Esophagus muscularis mucosa (tissue), 4 donors: ENCODE measurements around the gene RPP25L. TPM values are rescaled to one million over a fixed set of nuclear protein-coding genes. Genes with fewer than 3 reads are reported as not detected.

Experiments used
- DNase-seq: peaks from one replicate; pipeline ENCODE4 v3.0.0-alpha.2; 2017; ENCODE audit errors: extremely low spot score
- H3K27ac ChIP-seq, 4 donors: fragments of 200-600 bp; sonication (generic); replicated peaks in 1 of 4; 1 replicate in 3 of 4; 2 replicates in 1 of 4; pipeline ENCODE4 v1.5.1; 2016 to 2019; ENCODE audit warnings: mild to moderate bottlenecking in 1 of 4
- H3K27me3 ChIP-seq, 4 donors: fragments of 200-600 bp; sonication (generic); one replicate each; pipeline versions ENCODE4 v1.5.1 to v1.6.0; 2016 to 2019
- H3K36me3 ChIP-seq, 4 donors: fragments of 200-600 bp; sonication (generic); one replicate each; pipeline ENCODE4 v1.5.1; 2016 to 2019
- H3K4me1 ChIP-seq, 4 donors: fragments of 200-600 bp; sonication (generic); one replicate each; pipeline ENCODE4 v1.5.1; 2016 to 2019
- H3K4me3 ChIP-seq, 4 donors: fragments of 200-600 bp; sonication (generic); 1 replicate in 2 of 4; 2 replicates in 2 of 4; pipeline ENCODE4 v1.5.1; 2016 to 2019; ENCODE audit warnings: mild to moderate bottlenecking in 4 of 4, moderate library complexity in 1 of 4
- H3K9me3 ChIP-seq, 4 donors: fragments of 200-600 bp; sonication (generic); 1 replicate in 3 of 4; 2 replicates in 1 of 4; pipeline ENCODE4 v1.5.1; 2016 to 2019
- CTCF ChIP-seq, 3 experiments: fragments of 200-600 bp in 2 of 3; fragments of 450-650 bp in 1 of 3; sonication (generic) in 2 of 3; IDR thresholded peaks; one replicate each; pipeline ENCODE4 v1.5.1; 2017 to 2019; ENCODE audit warnings: antibody characterized with exemption in 3 of 3, mild to moderate bottlenecking in 2 of 3, moderate library complexity in 1 of 3
- EP300 ChIP-seq: sonication (generic); formaldehyde crosslinking; IDR thresholded peaks from one replicate; pipeline ENCODE4 v1.6.1; 2017; ENCODE audit warnings: antibody characterized with exemption
- POLR2A ChIP-seq: fragments of 450-650 bp; IDR thresholded peaks from one replicate; pipeline ENCODE4 v1.6.1; 2017; ENCODE audit warnings: antibody characterized with exemption, moderate library complexity, mild to moderate bottlenecking, low read depth
- POLR2AphosphoS5 ChIP-seq, 2 donors: sonication (generic); formaldehyde crosslinking; IDR thresholded peaks; one replicate each; pipeline ENCODE4 v1.6.1; 2017; ENCODE audit warnings: antibody characterized with exemption in 2 of 2
- whole genome bisulfite sequencing: methylation state at CpG from one replicate; pipeline ENCODE4 v1.1.5; 2018; 5-methylcytosine and 5-hydroxymethylcytosine counted together
- intact Hi-C: fragments of 100-400 bp; cut with DNase I; formaldehyde crosslinking; loops from one replicate; pipeline ENCODE4 v1.15.1; 2023
- total RNA-seq, 4 donors: library from RNA; depleted of rRNA; stranded (reverse); fragments of >200 nt; gene quantifications; one replicate each; pipeline versions ENCODE4 v1.1.0 to v1.2.1, GENCODE V29; 2016

RPP25L gene
- total RNA-seq, 4 donors from 2014 or later = 11.6 to 26.7 (median 20.2) TPM

GRCh38 chr9:34591917-34592866 is 19.7 kb downstream of the RPP25L start:
- H3K4me3 ChIP-seq = peak overlapping the region in 1 of 4 donors; percentile 72
- 42% methylated on average over 12 of the region's 16 CpGs for WGBS
- H3K4me1 ChIP-seq = peaks cover 39 to 63% (median 60%) of the 10 kb centered on the region in 4 donors
- intact Hi-C loops = loop anchor here (1.0 to 10.0 kb wide), 4 partner anchors 44 to 189 kb away; partner anchors contain the start of gene IL11RA
- H3K27me3 ChIP-seq = peaks cover 4 to 70% (median 18%) of the 10 kb centered on the region in 4 donors
- no peak overlapping the region for H3K27ac ChIP-seq
- TF ChIP-seq CTCF (IDR thresholded peaks at IDR 0.05) (no peak), EP300 (no peak), POLR2AphosphoS5 (IDR thresholded peaks at IDR 0.05) (no peak), POLR2A (no peak)
- H3K36me3 ChIP-seq = no peaks in the 10 kb centered on the region
- DNase-seq = no peak
- H3K9me3 ChIP-seq = no peaks in the 10 kb centered on the region

- intact Hi-C loops = loop anchor here (1.0 to 10.0 kb wide), 4 partner anchors 43 to 189 kb away; partner anchors contain the start of gene IL11RA
- peaks cover 39 to 63% (median 60%) of the 10 kb centered on the region in 4 donors for H3K4me1 ChIP-seq
- no peaks in the 10 kb centered on the region for H3K36me3 ChIP-seq
- H3K9me3 ChIP-seq = no peaks in the 10 kb centered on the region
- peak overlapping the region; percentile 62 to 72 (median 64) for H3K4me3 ChIP-seq
- peak overlapping the region in 2 of 4 donors; percentile 10 to 45 for H3K27ac ChIP-seq
- DNase-seq = peak; percentile 95
- peaks cover 4 to 78% (median 26%) of the 10 kb centered on the region in 4 donors for H3K27me3 ChIP-seq
- 43% methylated on average over 17 of the region's 60 CpGs for WGBS
- TF ChIP-seq POLR2AphosphoS5 (IDR thresholded peaks at IDR 0.05) (peak in 1 of 2 donors; percentile 47), EP300 (no peak), CTCF (IDR thresholded peaks at IDR 0.05) (peak; percentile 86 to 96 (median 87))
Measured at GRCh38 chr9:34591248-34591916, 20.5 kb downstream of the RPP25L start.

- H3K4me1 ChIP-seq = peaks cover 39 to 63% (median 60%) of the 10 kb centered on the region in 4 donors
- H3K36me3 ChIP-seq = no peaks in the 10 kb centered on the region
- no peaks in the 10 kb centered on the region for H3K9me3 ChIP-seq
- H3K27me3 ChIP-seq = peaks cover 4 to 86% (median 28%) of the 10 kb centered on the region in 4 donors
- H3K27ac ChIP-seq = peak overlapping the region in 3 of 4 donors; percentile 41 to 52 (median 45)
- intact Hi-C loops = loop anchor here (1.0 to 10.0 kb wide), 4 partner anchors 42 to 188 kb away; partner anchors contain the start of gene IL11RA
- WGBS = 53% methylated on average over 13 of the region's 40 CpGs
- no peak for DNase-seq
- TF ChIP-seq POLR2AphosphoS5 (IDR thresholded peaks at IDR 0.05) = no peak
- TF ChIP-seq EP300 = no peak
- no peak for TF ChIP-seq POLR2A
- no peak for TF ChIP-seq CTCF (IDR thresholded peaks at IDR 0.05)
- peak overlapping the region; percentile 62 to 72 (median 64) for H3K4me3 ChIP-seq
Measured at GRCh38 chr9:34590381-34591247, 21.3 kb downstream of the RPP25L start.

GRCh38 chr9:34589636-34590380 is 22.1 kb downstream of the RPP25L start, which contains the start of gene CNTFR:
Gene CNTFR (minus strand): TSS chr9:34589724. CDS start chr9:34568981, 20,743 bp downstream.
- intact Hi-C loops = loop anchor here (2.0 to 10.0 kb wide), 3 partner anchors 65 to 187 kb away; partner anchors contain the start of gene IL11RA
- Histone ChIP-seq H3K27me3 (peaks cover 4 to 94% (median 30%) of the 10 kb centered on the region in 4 donors), H3K9me3 (no peaks in the 10 kb centered on the region), H3K36me3 (no peaks in the 10 kb centered on the region), H3K4me1 (peaks cover 39 to 63% (median 60%) of the 10 kb centered on the region in 4 donors), H3K27ac (peak within 1 kb of the TSS in 3 of 4 donors; percentile 41 to 52 (median 45)), H3K4me3 (peak within 1 kb of the TSS; percentile 62 to 72 (median 64))
- TF ChIP-seq EP300 (no peak), CTCF (IDR thresholded peaks at IDR 0.05) (no peak), POLR2AphosphoS5 (IDR thresholded peaks at IDR 0.05) (no peak), POLR2A (no peak)
- 2% methylated on average over 43 of the region's 104 CpGs for WGBS
- no peak for DNase-seq
